RWPE1 (cell line): Measurements from ENCODE around the gene PHF10.
"Not testable (repeated sequence)": the region's sequence is repeated elsewhere in the genome, so short reads cannot be mapped to it uniquely, and the experiment has no call there.

Experiments
- CTCF ChIA-PET: fragments of 350-600 bp; sonication (Branson Sonifier 250); formaldehyde crosslinking; extraction: SDS; loops from one replicate; lab custom pipeline; 2021; lab: Yijun Ruan, JAX
- POLR2A ChIA-PET: fragments of 400-600 bp; formaldehyde crosslinking; extraction: SDS; loops from one replicate; lab custom pipeline; 2020; ENCODE audit warnings: antibody characterized with exemption; ENCODE audit not compliant: low non-redundant PET; lab: Yijun Ruan, JAX
- DNase-seq: peaks from one replicate; pipeline ENCODE4 v3.0.0; 2012; ENCODE audit warnings: low spot score
- H3K27ac ChIP-seq: fragments of 450-650 bp; 2 replicates; pipeline ENCODE4 v1.5.1; 2017
- TF ChIP-seq, protein P1 (sequence below): fragments of 450-650 bp; conservative IDR thresholded peaks from 2 replicates; pipeline ENCODE4 v1.5.1; 2017; ENCODE audit warnings: low read depth, mild to moderate bottlenecking

The PHF10 gene

GRCh38 chr6:169700296-169700695, 24.0 kb downstream of the PHF10 start:
- H3K27ac ChIP-seq = no peak overlapping the region
- POLR2A ChIA-PET = no interaction called here
- TF ChIP-seq, protein P1, sequence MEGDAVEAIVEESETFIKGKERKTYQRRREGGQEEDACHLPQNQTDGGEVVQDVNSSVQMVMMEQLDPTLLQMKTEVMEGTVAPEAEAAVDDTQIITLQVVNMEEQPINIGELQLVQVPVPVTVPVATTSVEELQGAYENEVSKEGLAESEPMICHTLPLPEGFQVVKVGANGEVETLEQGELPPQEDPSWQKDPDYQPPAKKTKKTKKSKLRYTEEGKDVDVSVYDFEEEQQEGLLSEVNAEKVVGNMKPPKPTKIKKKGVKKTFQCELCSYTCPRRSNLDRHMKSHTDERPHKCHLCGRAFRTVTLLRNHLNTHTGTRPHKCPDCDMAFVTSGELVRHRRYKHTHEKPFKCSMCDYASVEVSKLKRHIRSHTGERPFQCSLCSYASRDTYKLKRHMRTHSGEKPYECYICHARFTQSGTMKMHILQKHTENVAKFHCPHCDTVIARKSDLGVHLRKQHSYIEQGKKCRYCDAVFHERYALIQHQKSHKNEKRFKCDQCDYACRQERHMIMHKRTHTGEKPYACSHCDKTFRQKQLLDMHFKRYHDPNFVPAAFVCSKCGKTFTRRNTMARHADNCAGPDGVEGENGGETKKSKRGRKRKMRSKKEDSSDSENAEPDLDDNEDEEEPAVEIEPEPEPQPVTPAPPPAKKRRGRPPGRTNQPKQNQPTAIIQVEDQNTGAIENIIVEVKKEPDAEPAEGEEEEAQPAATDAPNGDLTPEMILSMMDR = no peak
- CTCF ChIA-PET = no interaction called here
- DNase-seq = no peak

- POLR2A ChIA-PET, DNase-seq, CTCF ChIA-PET: not testable (repeated sequence)
- TF ChIP-seq, protein P1 = 0 out of 2 replicates have a peak, but pooled peaks have one; percentile 23
- H3K27ac ChIP-seq = peak overlapping the region; percentile 80
Measured at GRCh38 chr6:169697115-169697514, 27.2 kb downstream of the PHF10 start.

DNA sequence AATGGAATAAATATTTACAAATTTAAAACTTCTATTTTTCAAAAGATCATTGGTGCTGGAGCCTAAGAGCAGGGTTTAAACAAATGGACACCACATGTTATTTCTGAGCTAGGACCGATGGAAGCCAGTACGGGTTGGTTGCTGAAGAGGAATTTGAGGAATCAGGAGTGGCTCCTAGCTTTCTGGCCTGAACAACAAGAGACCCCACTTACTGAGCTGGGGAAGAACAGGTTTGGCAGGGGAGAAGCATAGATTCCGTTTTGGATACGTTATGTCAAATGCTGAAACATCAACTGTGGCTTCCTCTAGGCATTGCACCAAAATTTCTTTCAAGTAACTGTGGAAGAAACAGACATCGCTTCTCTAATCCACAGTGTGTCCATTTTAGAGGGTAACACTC, 29.2 kb downstream of the PHF10 start:
- ChIA-PET CTCF (interaction anchor here (0.5 kb wide), 1 partner anchor 309 kb away, joined by 5 read pairs; no protein-coding TSS in a partner anchor), POLR2A (interaction anchor here (0.7 kb wide), 1 partner anchor 84 kb away, joined by 3 read pairs; no protein-coding TSS in a partner anchor)
- no peak overlapping the region for H3K27ac ChIP-seq
- TF ChIP-seq, protein P1 = no peak
- no peak for DNase-seq

DNA sequence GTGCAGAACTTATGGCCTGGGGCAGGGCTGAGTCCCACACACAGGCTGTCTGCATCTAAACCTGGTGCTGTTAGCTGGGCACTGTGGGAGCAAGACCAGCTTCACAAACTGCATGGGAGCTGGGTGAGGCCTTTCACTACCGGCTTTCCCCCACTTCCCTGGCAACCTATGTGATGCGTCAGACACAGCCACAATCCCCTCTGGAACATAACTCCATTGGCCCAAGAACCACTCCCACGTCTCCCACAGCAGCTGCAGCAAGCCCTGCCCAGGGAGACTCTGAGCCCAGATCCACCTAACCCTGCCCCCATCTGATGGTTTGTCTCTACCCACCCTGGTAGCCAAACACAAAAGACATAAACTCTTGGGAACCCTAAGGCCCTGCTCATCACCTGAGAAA, 31.8 kb downstream of the PHF10 start:
- POLR2A ChIA-PET = no interaction called here
- TF ChIP-seq, protein P1 = no peak
- no peak for DNase-seq
- CTCF ChIA-PET = interaction anchor here (1.1 kb wide), 1 partner anchor 9 kb away, joined by 3 read pairs; no protein-coding TSS in a partner anchor
- H3K27ac ChIP-seq = peak overlapping the region; percentile 66

- no peak for DNase-seq
- CTCF ChIA-PET = no interaction called here
- TF ChIP-seq, protein P1 = no peak
- H3K27ac ChIP-seq = peak overlapping the region; percentile 90
- POLR2A ChIA-PET = no interaction called here
Measured at GRCh38 chr6:169691260-169691659, 33.0 kb downstream of the PHF10 start.

DNA sequence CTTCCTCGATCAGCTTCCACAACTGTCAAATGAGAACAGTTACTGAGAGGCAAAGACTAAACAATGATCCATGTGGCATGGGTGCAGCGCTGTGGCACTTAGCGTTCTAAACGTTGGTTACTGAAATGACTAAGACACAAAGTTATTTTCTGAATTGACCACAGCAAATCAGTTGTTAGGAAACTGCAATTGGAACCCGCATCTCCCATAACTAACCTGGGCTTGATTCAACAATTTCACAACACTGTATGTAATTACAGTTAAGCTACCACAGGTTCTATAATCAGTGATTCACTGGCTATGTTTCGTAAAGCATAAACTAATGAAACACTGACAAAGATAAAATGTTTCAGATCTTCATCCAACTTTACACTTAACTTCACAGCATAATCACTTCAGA, 35.0 kb downstream of the PHF10 start:
- peak overlapping the region; percentile 90 for H3K27ac ChIP-seq

More for the DNA sequence above, 35.0 kb downstream of the PHF10 start:
- POLR2A ChIA-PET = no interaction called here
- CTCF ChIA-PET = interaction anchor here (0.6 kb wide), 1 partner anchor 1831 kb away, joined by 3 read pairs; no protein-coding TSS in a partner anchor
- TF ChIP-seq, protein P1 = no peak
- DNase-seq = peak; percentile 87
